HEK293T (cell line): ENCODE results near the gene LRFN4.
"Not testable (repeated sequence)": the region's sequence is repeated elsewhere in the genome, so short reads cannot be mapped to it uniquely, and the experiment has no call there.

Source experiments
- CTCF ChIA-PET: fragments of 350-600 bp; formaldehyde crosslinking; extraction: SDS; loops from one replicate; lab custom pipeline; 2021; ENCODE audit warnings: antibody characterized with exemption, inconsistent platforms; lab: Yijun Ruan, JAX
- POLR2A ChIA-PET: fragments of 350-600 bp; formaldehyde crosslinking; extraction: SDS; loops from one replicate; lab custom pipeline; 2020; ENCODE audit warnings: antibody characterized with exemption, inconsistent platforms; lab: Yijun Ruan, JAX
- DNase-seq: peaks from one replicate; pipeline ENCODE4 v3.0.0; 2012; ENCODE audit warnings: mixed read lengths; ENCODE audit errors: extremely low spot score
- ARNT ChIP-seq: fragments of 450-650 bp; IDR thresholded peaks from 2 replicates; pipeline ENCODE4 v1.6.1; 2017; ENCODE audit warnings: mild to moderate bottlenecking
- BHLHE40 ChIP-seq: fragments of 450-650 bp; IDR thresholded peaks from 2 replicates; pipeline ENCODE4 v1.6.1; 2016; ENCODE audit warnings: mild to moderate bottlenecking, moderate library complexity, borderline replicate concordance
- CTBP1 ChIP-seq: fragments of 450-650 bp; IDR thresholded peaks from 2 replicates; pipeline ENCODE4 v1.6.1; 2016; ENCODE audit warnings: borderline replicate concordance
- ELF4 ChIP-seq: fragments of 450-650 bp; IDR thresholded peaks from 2 replicates; pipeline ENCODE4 v1.6.1; 2017; ENCODE audit warnings: antibody characterized with exemption
- FOXA1 ChIP-seq: fragments of 450-650 bp; IDR thresholded peaks from 2 replicates; pipeline ENCODE4 v1.6.1; 2016; ENCODE audit warnings: mild to moderate bottlenecking
- FOXK2 ChIP-seq: fragments of 450-650 bp; IDR thresholded peaks from 2 replicates; pipeline ENCODE4 v1.6.1; 2016; ENCODE audit warnings: mild to moderate bottlenecking
- FOXM1 ChIP-seq: fragments of 450-650 bp; IDR thresholded peaks from 2 replicates; pipeline ENCODE4 v1.6.1; 2017; ENCODE audit warnings: mild to moderate bottlenecking, borderline replicate concordance
- HDGF ChIP-seq: fragments of 450-650 bp; IDR thresholded peaks from 2 replicates; pipeline ENCODE4 v1.6.1; 2017; ENCODE audit warnings: antibody characterized with exemption, borderline replicate concordance
- L3MBTL2 ChIP-seq: fragments of 450-650 bp; conservative IDR thresholded peaks from 2 replicates; pipeline ENCODE4 v1.6.1; 2016; ENCODE audit warnings: mild to moderate bottlenecking
- LEF1 ChIP-seq: fragments of 450-650 bp; IDR thresholded peaks from 2 replicates; pipeline ENCODE4 v1.6.1; 2017; ENCODE audit warnings: mild to moderate bottlenecking, borderline replicate concordance
- NFRKB ChIP-seq: fragments of 450-650 bp; IDR thresholded peaks from 2 replicates; pipeline ENCODE4 v1.6.1; 2016; ENCODE audit warnings: mild to moderate bottlenecking, moderate library complexity
- PKNOX1 ChIP-seq: fragments of 450-650 bp; IDR thresholded peaks from 2 replicates; pipeline ENCODE4 v1.6.1; 2016
- SP1 ChIP-seq: fragments of 450-650 bp; IDR thresholded peaks from 2 replicates; pipeline ENCODE4 v1.6.1; 2017
- SUZ12 ChIP-seq: fragments of 450-650 bp; IDR thresholded peaks from 2 replicates; pipeline ENCODE4 v1.6.1; 2016; ENCODE audit warnings: mild to moderate bottlenecking
- TARDBP ChIP-seq: fragments of 450-650 bp; IDR thresholded peaks from 2 replicates; pipeline ENCODE4 v1.6.1; 2016
- ZNF384 ChIP-seq: fragments of 450-650 bp; IDR thresholded peaks from 2 replicates; pipeline ENCODE4 v1.6.1; 2016

LRFN4 gene

GRCh38 chr11:66818231-66818955, 38.5 kb upstream of the LRFN4 start:
- DNase-seq: no peak
- CTCF ChIA-PET: interaction anchor here (1.1 kb wide), 1 partner anchor 7 kb away, joined by 4 read pairs; no protein-coding TSS in a partner anchor
- POLR2A ChIA-PET: no interaction called here
- no peak for TF ChIP-seq FOXK2
- no peak for TF ChIP-seq PKNOX1
- TF ChIP-seq CTBP1: no peak
- no peak for TF ChIP-seq SP1
- TF ChIP-seq HDGF: no peak
- TF ChIP-seq SUZ12: no peak
- TF ChIP-seq ARNT: no peak
- no peak for TF ChIP-seq L3MBTL2
- no peak for TF ChIP-seq TARDBP
- no peak for TF ChIP-seq FOXM1
- no peak for TF ChIP-seq BHLHE40
- TF ChIP-seq ELF4: no peak
- TF ChIP-seq FOXA1: no peak
- no peak for TF ChIP-seq NFRKB
- TF ChIP-seq ZNF384: no peak
- TF ChIP-seq LEF1: no peak

GRCh38 chr11:66820381-66820780, 36.5 kb upstream of the LRFN4 start:
- no peak for DNase-seq
- POLR2A ChIA-PET: interaction anchor here (0.7 kb wide), 1 partner anchor 203 kb away, joined by 3 read pairs; no protein-coding TSS in a partner anchor
- CTCF ChIA-PET: no interaction called here
- TF ChIP-seq FOXK2 (no peak), TARDBP (no peak), ARNT (no peak), ZNF384 (no peak), BHLHE40 (no peak), ELF4 (no peak), HDGF (no peak), L3MBTL2 (no peak), SP1 (no peak), LEF1 (no peak)

GRCh38 chr11:66820901-66821300, 36.0 kb upstream of the LRFN4 start:
- ChIA-PET POLR2A (interaction anchor here (0.7 kb wide), 1 partner anchor 204 kb away, joined by 3 read pairs; no protein-coding TSS in a partner anchor), CTCF (no interaction called here)
- DNase-seq: no peak
- TF ChIP-seq FOXK2 (no peak), BHLHE40 (no peak), FOXA1 (no peak), ARNT (no peak), HDGF (no peak), PKNOX1 (no peak), TARDBP (no peak), ELF4 (no peak), L3MBTL2 (no peak)

- TF ChIP-seq SP1 (no peak), L3MBTL2 (no peak), NFRKB (no peak)
- POLR2A ChIA-PET: no interaction called here
- CTCF ChIA-PET: no interaction called here
- DNase-seq: no peak
Observed at GRCh38 chr11:66823700-66824099, 33.2 kb upstream of the LRFN4 start.

GRCh38 chr11:66824573-66824972, 32.3 kb upstream of the LRFN4 start:
- DNase-seq, POLR2A ChIA-PET, CTCF ChIA-PET: not testable (repeated sequence)

- no peak for TF ChIP-seq ELF4
- no peak for TF ChIP-seq TARDBP
- no peak for TF ChIP-seq L3MBTL2
- TF ChIP-seq FOXM1: no peak
- no peak for TF ChIP-seq ARNT
- TF ChIP-seq PKNOX1: no peak
- TF ChIP-seq LEF1: no peak
- no peak for TF ChIP-seq FOXA1
- TF ChIP-seq FOXK2: no peak
- TF ChIP-seq ZNF384: no peak
- TF ChIP-seq CTBP1: no peak
- TF ChIP-seq SUZ12: no peak
- no peak for TF ChIP-seq NFRKB
- no peak for TF ChIP-seq BHLHE40
- no peak for TF ChIP-seq SP1
- TF ChIP-seq HDGF: no peak
- POLR2A ChIA-PET: interaction anchor here (1.0 to 1.1 kb wide), 2 partner anchors 9 to 142 kb away, joined by 3 read pairs; partner anchors contain the start of gene RCE1
- CTCF ChIA-PET: interaction anchor here (0.6 kb wide), 1 partner anchor 233 kb away, joined by 4 read pairs; no protein-coding TSS in a partner anchor
- no peak for DNase-seq
Observed at GRCh38 chr11:66834539-66834845, 22.4 kb upstream of the LRFN4 start.
